Kidney (tissue), 14 donors: ENCODE data around the gene NISCH. TPM values are rescaled to one million over a fixed set of nuclear protein-coding genes. Genes with fewer than 3 reads are reported as not detected.

ENCODE experiments used
- DNase-seq, 5 donors: peaks; one replicate each; pipeline ENCODE4 v3.0.0-alpha.2; 2013 to 2020
- FAIRE-seq: peaks from 2 replicates; lab custom pipeline; 2012; peaks lifted over from hg19 to GRCh38; lab: Jason Lieb, UNC
- H3K27ac ChIP-seq, 2 donors: one replicate each; pipeline ENCODE4 v1.7.0; 2013; ENCODE audit warnings: low read depth in 2 of 2, low read length in 2 of 2, inconsistent platforms in 1 of 2
- H3K27me3 ChIP-seq: one replicate; pipeline ENCODE4 v1.7.1; 2013; ENCODE audit warnings: low read length, inconsistent platforms; ENCODE audit not compliant: control insufficient read depth, insufficient read depth
- H3K36me3 ChIP-seq, 3 donors: one replicate each; pipeline versions ENCODE4 v1.7.0 to v1.7.1; 2013; ENCODE audit warnings: low read length in 3 of 3, control low read depth in 1 of 3, inconsistent platforms in 1 of 3; ENCODE audit not compliant: insufficient read depth in 3 of 3, control insufficient read depth in 2 of 3
- H3K4me1 ChIP-seq, 3 donors: one replicate each; pipeline versions ENCODE4 v1.7.0 to v1.7.1; 2013; ENCODE audit warnings: low read length in 3 of 3, inconsistent platforms in 1 of 3, low read depth in 1 of 3; ENCODE audit not compliant: control insufficient read depth in 2 of 3, insufficient read depth in 2 of 3
- H3K4me3 ChIP-seq, 3 donors: one replicate each; pipeline versions ENCODE4 v1.7.0 to v1.8.1; 2013; ENCODE audit warnings: low read length in 3 of 3, control low read depth in 1 of 3, inconsistent platforms in 1 of 3
- H3K9ac ChIP-seq, 3 donors: one replicate each; pipeline versions ENCODE4 v1.7.0 to v1.7.1; 2013; ENCODE audit warnings: low read length in 3 of 3, control low read depth in 1 of 3, inconsistent platforms in 1 of 3
- H3K9me3 ChIP-seq, 3 donors: one replicate each; pipeline versions ENCODE4 v1.7.0 to v1.7.1; 2013; ENCODE audit warnings: low read length in 3 of 3, control low read depth in 1 of 3, inconsistent platforms in 1 of 3; ENCODE audit not compliant: control insufficient read depth in 2 of 3, insufficient read depth in 1 of 3
- CTCF ChIP-seq: IDR thresholded peaks from 3 replicates; pipeline ENCODE4 v1.5.1; 2012; ENCODE audit warnings: mild to moderate bottlenecking, moderate library complexity, borderline replicate concordance; ENCODE audit not compliant: insufficient read depth; ENCODE audit errors: extremely low read depth
- intact Hi-C: fragments of 100-400 bp; cut with DNase I; formaldehyde crosslinking; loops from one replicate; pipeline ENCODE4 v1.11.1; 2022
- polyA plus RNA-seq: library from polyadenylated mRNA; stranded (reverse); fragments of 350-450 nt; fragmentation: Illumina TruSeq; extraction: RNeasy Lipid Tissue Mini Kit (QIAGEN cat#74804); gene quantifications from one replicate; pipeline ENCODE4 v1.2.3, GENCODE V29; 2014; ENCODE audit warnings: low read depth, low replicate concordance; ENCODE audit not compliant: insufficient read depth
- total RNA-seq: library from RNA; stranded (reverse); fragmentation: NEBNext Ultra II Directional; extraction: Animal tissue kit (Norgen Biotek cat#: 25700); gene quantifications from one replicate; pipeline ENCODE4 v1.2.1, GENCODE V29; 2021
- donor health status: control.
- donor health status: control.
- donor health status: control.
- donor health status: control.
- donor health status: control.
- donor health status: DM: yes; HTN: yes; CAD: no.
- donor health status: Normal renal cell carcinoma (clear cell type).

Gene NISCH
- total and polyA plus RNA-seq, 2 donors from 2014 or later = 36.1 to 98.7 TPM

- no peak for TF ChIP-seq CTCF
- Histone ChIP-seq H3K27me3 (no peaks in the 10 kb centered on the region), H3K4me1 (peaks cover 0 to 37% (median 22%) of the 10 kb centered on the region in 3 donors), H3K9ac (peak overlapping the region; percentile 12 to 94 (median 90)), H3K27ac (peak overlapping the region; percentile 90 to 94), H3K9me3 (no peaks in the 10 kb centered on the region), H3K4me3 (peak overlapping the region; percentile 33 to 88 (median 75)), H3K36me3 (peaks cover 7 to 19% (median 14%) of the 10 kb centered on the region in 3 donors)
- FAIRE-seq (no peak), DNase-seq (no peak)
- intact Hi-C loops = no loop called here
Measured at GRCh38 chr3:52454938-52455282, 494 bp upstream of the NISCH start.

- Histone ChIP-seq H3K9me3 (no peaks in the 10 kb centered on the region), H3K36me3 (peaks cover 14 to 29% (median 14%) of the 10 kb centered on the region in 3 donors), H3K4me1 (peaks cover 0 to 29% (median 17%) of the 10 kb centered on the region in 3 donors), H3K4me3 (peak overlapping the region; percentile 59 to 87 (median 81)), H3K9ac (peak overlapping the region; percentile 21 to 96 (median 93)), H3K27ac (peak overlapping the region; percentile 82 to 90), H3K27me3 (no peaks in the 10 kb centered on the region)
- DNase-seq (peak in 4 of 5 donors; percentile 43 to 75 (median 61)), FAIRE-seq (no peak)
- intact Hi-C loops = no loop called here
- TF ChIP-seq CTCF = no peak
Measured at GRCh38 chr3:52456169-52456799, 880 bp downstream of the NISCH start.

GRCh38 chr3:52456800-52457183 is 1.4 kb downstream of the NISCH start:
- peak overlapping the region; percentile 82 to 90 for H3K27ac ChIP-seq
- peak overlapping the region; percentile 21 to 96 (median 93) for H3K9ac ChIP-seq
- no peaks in the 10 kb centered on the region for H3K27me3 ChIP-seq
- no peaks in the 10 kb centered on the region for H3K9me3 ChIP-seq
- intact Hi-C loops = no loop called here
- no peak for TF ChIP-seq CTCF
- peaks cover 14 to 29% (median 14%) of the 10 kb centered on the region in 3 donors for H3K36me3 ChIP-seq
- peaks cover 0 to 29% (median 17%) of the 10 kb centered on the region in 3 donors for H3K4me1 ChIP-seq
- peak overlapping the region; percentile 59 to 87 (median 81) for H3K4me3 ChIP-seq
- FAIRE-seq (no peak), DNase-seq (peak in 2 of 5 donors; percentile 40 to 42)
